H1 (cell line): ENCODE measurements around the gene GEMIN7. TPM values are rescaled to one million over a fixed set of nuclear protein-coding genes. Genes with fewer than 3 reads are reported as not detected.

ENCODE experiments used
- CTCF ChIA-PET: fragments of 300-600 bp; sonication (Branson Sonifier 250); formaldehyde crosslinking; loops from one replicate; lab custom pipeline; 2021; ENCODE audit not compliant: partially characterized antibody; lab: Charles Lee
- POLR2A ChIA-PET: fragments of 300-600 bp; sonication (Branson Sonifier 250); formaldehyde crosslinking; loops from one replicate; lab custom pipeline; 2021; ENCODE audit warnings: inconsistent platforms; ENCODE audit not compliant: partially characterized antibody; lab: Charles Lee
- DNase-seq, 2 experiments: peaks; one replicate each; pipeline versions ENCODE4 v3.0.0 to v3.0.0-alpha.2; 2010 to 2022; ENCODE audit warnings: low spot score in 2 of 2, low read depth in 1 of 2, mixed read lengths in 1 of 2
- FAIRE-seq: peaks from 2 replicates; lab custom pipeline; 2011; peaks lifted over from hg19 to GRCh38; lab: Jason Lieb, UNC
- H2AFZ ChIP-seq: 2 replicates; pipeline ENCODE4 v1.8.1; 2012; ENCODE audit warnings: low read length, inconsistent platforms
- H2AK5ac ChIP-seq: 2 replicates; pipeline ENCODE4 v1.6.1; 2013; ENCODE audit warnings: low read depth, low read length
- H2BK120ac ChIP-seq: replicated peaks from 2 replicates; pipeline ENCODE3; 2013; ENCODE audit warnings: low read depth, low read length, inconsistent platforms
- H2BK12ac ChIP-seq: 2 replicates; pipeline ENCODE4 v1.6.1; 2013; ENCODE audit warnings: low read depth, low read length
- H2BK15ac ChIP-seq: 2 replicates; pipeline ENCODE4 v1.6.1; 2013; ENCODE audit warnings: low read length
- H2BK20ac ChIP-seq: 2 replicates; pipeline ENCODE4 v1.6.1; 2013; ENCODE audit warnings: low read length
- H2BK5ac ChIP-seq: 2 replicates; pipeline ENCODE4 v1.6.1; 2013; ENCODE audit warnings: low read depth, low read length
- H3K14ac ChIP-seq: 2 replicates; pipeline ENCODE4 v1.6.1; 2013; ENCODE audit warnings: inconsistent platforms; ENCODE audit not compliant: insufficient read length
- H3K18ac ChIP-seq: 2 replicates; pipeline ENCODE4 v1.6.1; 2013; ENCODE audit warnings: low read length; ENCODE audit errors: extremely low read depth
- H3K23ac ChIP-seq: 2 replicates; pipeline ENCODE4 v1.6.1; 2013; ENCODE audit warnings: inconsistent platforms; ENCODE audit not compliant: insufficient read length
- H3K23me2 ChIP-seq: 2 replicates; pipeline ENCODE4 v1.6.1; 2013; ENCODE audit warnings: low read depth, low read length
- H3K27ac ChIP-seq: 2 replicates; pipeline ENCODE4 v1.6.1; 2011; ENCODE audit warnings: low read depth, low read length, inconsistent platforms
- H3K27me3 ChIP-seq, 4 experiments: replicated peaks in 1 of 4; 1 replicate in 1 of 4; 2 replicates in 3 of 4; pipeline versions ENCODE4 v1.6.1 to v1.8.1; 2011 to 2013; ENCODE audit warnings: low read length in 3 of 4, mild to moderate bottlenecking in 3 of 4, inconsistent platforms in 2 of 4, mixed read lengths in 2 of 4, moderate library complexity in 1 of 4; ENCODE audit not compliant: control insufficient read depth in 3 of 4, insufficient read depth in 3 of 4; ENCODE audit errors: extremely low read depth in 1 of 4
- H3K36me3 ChIP-seq, 4 experiments: 2 replicates each; pipeline versions ENCODE4 v1.6.1 to v1.8.1; 2011 to 2013; ENCODE audit warnings: mild to moderate bottlenecking in 4 of 4, low read length in 3 of 4, moderate library complexity in 2 of 4, control low read depth in 1 of 4, inconsistent platforms in 1 of 4; ENCODE audit not compliant: insufficient read depth in 4 of 4, control insufficient read depth in 2 of 4
- H3K4ac ChIP-seq: replicated peaks from 2 replicates; pipeline ENCODE3; 2013; ENCODE audit warnings: low read length, low read depth, mixed read lengths, inconsistent platforms; ENCODE audit not compliant: insufficient read length
- H3K4me1 ChIP-seq, 4 experiments: replicated peaks in 1 of 4; 1 replicate in 1 of 4; 2 replicates in 3 of 4; pipeline versions ENCODE4 v1.6.1 to v1.8.1; 2011 to 2013; ENCODE audit warnings: low read length in 3 of 4, inconsistent platforms in 2 of 4, mixed read lengths in 1 of 4; ENCODE audit not compliant: insufficient read depth in 4 of 4, control insufficient read depth in 3 of 4
- H3K4me2 ChIP-seq, 2 experiments: 2 replicates each; pipeline versions ENCODE4 v1.6.1 to v1.8.1; 2011 to 2013; ENCODE audit warnings: low read depth in 2 of 2, low read length in 2 of 2, control low read depth in 1 of 2, inconsistent platforms in 1 of 2, mild to moderate bottlenecking in 1 of 2; ENCODE audit not compliant: insufficient read depth in 1 of 2
- H3K4me3 ChIP-seq, 4 experiments: fragments of 200-600, 300-600 bp in 1 of 4; sonication (generic), shearing (Covaris generic), sonication (Bioruptor Twin) in 1 of 4; 2 replicates each; pipeline versions ENCODE4 v1.5.1 to v1.8.1; 2011 to 2016; ENCODE audit warnings: low read length in 4 of 4, low read depth in 3 of 4, control low read depth in 2 of 4, inconsistent platforms in 2 of 4, mild to moderate bottlenecking in 2 of 4, mixed read lengths in 1 of 4, moderate library complexity in 1 of 4; ENCODE audit not compliant: insufficient read depth in 2 of 4; ENCODE audit errors: extremely low read depth in 1 of 4
- H3K56ac ChIP-seq: replicated peaks from 2 replicates; pipeline ENCODE3; 2013; ENCODE audit warnings: low read depth, mild to moderate bottlenecking, mixed read lengths, low read length, inconsistent platforms; ENCODE audit not compliant: insufficient read length
- H3K79me1 ChIP-seq: 2 replicates; pipeline ENCODE4 v1.6.1; 2013; ENCODE audit warnings: low read depth, low read length, control low read depth
- H3K79me2 ChIP-seq, 2 experiments: 2 replicates each; pipeline versions ENCODE4 v1.6.1 to v1.8.1; 2012 to 2013; ENCODE audit warnings: low read length in 2 of 2, mild to moderate bottlenecking in 2 of 2, inconsistent platforms in 1 of 2; ENCODE audit not compliant: insufficient read depth in 2 of 2, control insufficient read depth in 1 of 2
- H3K9ac ChIP-seq, 4 experiments: replicated peaks in 1 of 4; 1 replicate in 1 of 4; 2 replicates in 3 of 4; pipeline versions ENCODE4 v1.6.1 to v1.8.1; 2011 to 2013; ENCODE audit warnings: low read depth in 3 of 4, low read length in 3 of 4, control low read depth in 2 of 4, mild to moderate bottlenecking in 2 of 4, moderate library complexity in 2 of 4, inconsistent platforms in 1 of 4; ENCODE audit errors: extremely low read depth in 1 of 4
- H3K9me3 ChIP-seq, 2 experiments: 2 replicates each; pipeline versions ENCODE4 v1.6.1 to v1.8.1; 2012 to 2013; ENCODE audit warnings: mild to moderate bottlenecking in 2 of 2, moderate library complexity in 2 of 2, control low read depth in 1 of 2, inconsistent platforms in 1 of 2, low read depth in 1 of 2, low read length in 1 of 2, mixed read lengths in 1 of 2; ENCODE audit not compliant: insufficient read depth in 2 of 2
- H4K20me1 ChIP-seq, 2 experiments: replicated peaks in 1 of 2; 2 replicates each; pipeline versions ENCODE3 to v1.8.1; 2011 to 2013; ENCODE audit warnings: inconsistent platforms in 2 of 2, low read length in 2 of 2, mild to moderate bottlenecking in 1 of 2; ENCODE audit not compliant: insufficient read depth in 2 of 2, control insufficient read depth in 1 of 2
- H4K5ac ChIP-seq: 2 replicates; pipeline ENCODE4 v1.6.1; 2013; ENCODE audit warnings: low read length, low read depth, mixed read lengths, inconsistent platforms; ENCODE audit not compliant: insufficient read length
- H4K8ac ChIP-seq: 2 replicates; pipeline ENCODE4 v1.8.0; 2013; ENCODE audit warnings: mild to moderate bottlenecking, moderate library complexity, low read length, inconsistent platforms; ENCODE audit not compliant: insufficient read depth; ENCODE audit errors: extremely low read depth
- H4K91ac ChIP-seq: replicated peaks from 2 replicates; pipeline ENCODE3; 2013; ENCODE audit warnings: low read length, mixed read lengths, inconsistent platforms; ENCODE audit not compliant: insufficient read length
- BACH1 ChIP-seq: IDR thresholded peaks from 2 replicates; pipeline ENCODE4 v1.6.1; 2012; ENCODE audit warnings: low read length, improper control_type of control experiment
- CBX5 ChIP-seq: fragments of 300-800, 300-1000 bp; sonication (generic); IDR thresholded peaks from 2 replicates; pipeline ENCODE4 v1.7.1; 2016; ENCODE audit warnings: antibody characterized with exemption, low read length, low read depth
- CEBPB ChIP-seq: IDR thresholded peaks from 2 replicates; pipeline ENCODE4 v1.6.1; 2012; ENCODE audit warnings: low read depth, low read length
- CHD2 ChIP-seq: IDR thresholded peaks from 2 replicates; pipeline ENCODE4 v1.6.1; 2012; ENCODE audit warnings: low read length, improper control_type of control experiment
- EZH2 ChIP-seq: fragments of 200-600 bp; sonication (generic); IDR thresholded peaks from 2 replicates; pipeline ENCODE4 v1.7.1; 2012; ENCODE audit warnings: low read depth, mild to moderate bottlenecking, moderate library complexity, low read length, inconsistent platforms; ENCODE audit not compliant: severe bottlenecking
- GABPA ChIP-seq: IDR thresholded peaks from 2 replicates; pipeline ENCODE4 v1.6.1; 2011; ENCODE audit warnings: mild to moderate bottlenecking, low read length, moderate library complexity, borderline replicate concordance; ENCODE audit not compliant: insufficient read depth
- HDAC2 ChIP-seq, 2 experiments: fragments of 300-600 bp in 1 of 2; sonication (generic) in 1 of 2; IDR thresholded peaks; 2 replicates each; pipeline ENCODE4 v1.6.1; 2011 to 2012; ENCODE audit warnings: low read depth in 2 of 2, low read length in 2 of 2, mild to moderate bottlenecking in 2 of 2, moderate library complexity in 2 of 2, borderline replicate concordance in 1 of 2, inconsistent platforms in 1 of 2
- JUND ChIP-seq: IDR thresholded peaks from 2 replicates; pipeline ENCODE4 v1.6.1; 2011; ENCODE audit warnings: mild to moderate bottlenecking, improper control_type of control experiment, low read length
- KDM4A ChIP-seq: IDR thresholded peaks from one replicate; pipeline ENCODE4 v1.7.1; 2012; ENCODE audit warnings: low read depth, mild to moderate bottlenecking, moderate library complexity, low read length, inconsistent platforms; ENCODE audit not compliant: severe bottlenecking
- RBBP5 ChIP-seq: IDR thresholded peaks from 2 replicates; pipeline ENCODE4 v1.7.1; 2012; ENCODE audit warnings: low read depth, mild to moderate bottlenecking, inconsistent platforms, low read length, moderate library complexity, borderline replicate concordance
- SIX5 ChIP-seq: IDR thresholded peaks from 2 replicates; pipeline ENCODE4 v1.6.1; 2011; ENCODE audit warnings: mild to moderate bottlenecking, low read depth, low read length
- WGBS, 2 experiments: shearing (Covaris generic) in 1 of 2; methylation state at CpG; one replicate each; pipeline versions ENCODE4 v1.1.6 to v1.1.7; 2013 to 2015; ENCODE audit warnings: low lambda C conversion rate in 2 of 2, mixed read lengths in 2 of 2, inconsistent platforms in 1 of 2, low coverage in 1 of 2, missing lambda C conversion rate in 1 of 2; ENCODE audit not compliant: insufficient replicate concordance in 2 of 2, insufficient coverage in 1 of 2, insufficient read length in 1 of 2; ENCODE audit errors: extremely low coverage in 1 of 2, missing lambda C conversion rate in 1 of 2; 5-methylcytosine and 5-hydroxymethylcytosine counted together
- polyA plus RNA-seq, 7 experiments: library from polyadenylated mRNA; depleted of rRNA in 3 of 7; stranded (reverse) in 5 of 7; unstranded in 2 of 7; fragments of >200 nt in 5 of 7; fragments of 200-250 nt in 2 of 7; gene quantifications; 1 replicate in 5 of 7; 2 replicates in 1 of 7; 4 replicates in 1 of 7; pipeline versions ENCODE4 v1.2.1 to v1.2.3, GENCODE V29; 2011 to 2013; ENCODE audit warnings: missing spikeins in 2 of 7, mixed read lengths in 2 of 7
- total RNA-seq: library from RNA; stranded (reverse); fragmentation: NEBNext Ultra II Directional; extraction: Animal tissue kit (Norgen Biotek cat#: 25700); gene quantifications from 2 replicates; pipeline ENCODE4 v1.2.1, GENCODE V29; 2021

The GEMIN7 gene
- total and polyA plus RNA-seq, 2 of the 8 experiments (the other 6 are each of a cell fraction or from before 2014, with no cell fraction given), result 48.0 to 91.6 TPM

GRCh38 chr19:45058622-45059159 is 20.4 kb upstream of the GEMIN7 start:
- H3K23me2 ChIP-seq, result peaks cover 2% of the 10 kb centered on the region; the same call in 1 of the 2 replicates
- POLR2A ChIA-PET, result interaction anchor here (1.0 to 1.2 kb wide), 2 partner anchors 8 to 9 kb away, joined by 3 to 7 read pairs; no protein-coding TSS in a partner anchor
- peaks cover 12 to 73% (median 48%) of the 10 kb centered on the region in 4 experiments; a peak in 7 of 8 replicates for H3K36me3 ChIP-seq
- H3K9me3 ChIP-seq, result no peaks in the 10 kb centered on the region; a peak in 1 of 4 replicates
- H2BK120ac ChIP-seq, result no peak overlapping the region
- H3K23ac ChIP-seq, result no peak overlapping the region
- no peak overlapping the region for H3K4ac ChIP-seq
- no peak overlapping the region for H3K9ac ChIP-seq
- H3K79me2 ChIP-seq, result no peaks in the 10 kb centered on the region
- no peak overlapping the region for H2BK5ac ChIP-seq
- no peak overlapping the region for H4K5ac ChIP-seq
- no peak overlapping the region for H3K18ac ChIP-seq
- WGBS, 2 experiments, result 92 to 100% methylated on average over 2 to 14 of the region's 14 CpGs
- no peak overlapping the region for H4K8ac ChIP-seq
- no peak overlapping the region for H2BK12ac ChIP-seq
- no peak overlapping the region for H2AFZ ChIP-seq
- no peak overlapping the region for H2AK5ac ChIP-seq
- no peaks in the 10 kb centered on the region for H3K27me3 ChIP-seq
- H4K91ac ChIP-seq, result no peak overlapping the region
- no peak overlapping the region for H2BK20ac ChIP-seq
- no peak overlapping the region for H2BK15ac ChIP-seq
- peaks cover 0 to 4% (median 1%) of the 10 kb centered on the region in 4 experiments; a peak in 4 of 7 replicates for H3K4me1 ChIP-seq
- FAIRE-seq (no peak), DNase-seq (no peak)
- H3K27ac ChIP-seq, result no peak overlapping the region
- H3K14ac ChIP-seq, result no peak overlapping the region
- no peak overlapping the region for H3K4me3 ChIP-seq
- CTCF ChIA-PET, result interaction anchor here (0.6 to 4.3 kb wide), 22 partner anchors 9 to 432 kb away, joined by 3 to 85 read pairs (median 6); partner anchors contain the start of genes APOE, CLASRP and PPP1R37
- peaks cover 10 to 15% of the 10 kb centered on the region in 2 experiments for H4K20me1 ChIP-seq
- no peak overlapping the region for H3K56ac ChIP-seq
- TF ChIP-seq HDAC2 (IDR thresholded peaks at IDR 0.05; ENCODE audit: borderline replicate concordance in 1 of 2, low read depth in 2 of 2, low read length in 2 of 2) (no peak), BACH1 (no peak), JUND (no peak), RBBP5 (no peak), GABPA (no peak), CEBPB (no peak), EZH2 (no peak), CHD2 (no peak), SIX5 (no peak), CBX5 (no peak), KDM4A (no peak)
- no peak overlapping the region for H3K4me2 ChIP-seq
- H3K79me1 ChIP-seq, result peaks cover 4% of the 10 kb centered on the region; the same call in 1 of the 2 replicates
